ENCODE measurements around the gene ADGRF4. TPM values are rescaled to one million over a fixed set of nuclear protein-coding genes. Genes with fewer than 3 reads are reported as not detected.
A peak's percentile ranks its signal among the peaks of the same experiment; 100 is the strongest.

ADGRF4 gene
- total RNA-seq (not detected), total RNA-seq (0 to 0.09 (median 0) reads per million in 29 experiments)
- total RNA-seq (2013), result not detected

- Mint-ChIP-seq H3K27ac (no peak within 1 kb of the TSS), H3K4me1 (no peaks in the 10 kb centered on the region), H3K27me3 (peaks cover 1 to 4% of the 10 kb centered on the region in 2 donors), H3K9me3 (no peaks in the 10 kb centered on the region), H3K36me3 (no peaks in the 10 kb centered on the region), H3K4me3 (no peak within 1 kb of the TSS)
- DNase-seq (no peak), ATAC-seq (replicated peaks in 1 of 4) (no peak)
- no peaks in the 10 kb centered on the region for H3K9me3 ChIP-seq
- no peak within 1 kb of the TSS for H3K27ac ChIP-seq (ENCODE audit: low read length)
- H3K36me3 ChIP-seq (ENCODE audit: control insufficient read depth in 2 of 2, extremely low read depth in 1 of 2, insufficient read depth in 1 of 2, low read length in 1 of 2), result no peaks in the 10 kb centered on the region
- H3K4me1 ChIP-seq (ENCODE audit: control insufficient read depth in 1 of 2, extremely low read depth in 1 of 2, insufficient read depth in 2 of 2, low read length in 2 of 2), result no peaks in the 10 kb centered on the region
- POLR2A ChIA-PET, result no interaction called here
- peaks cover 0 to 2% of the 10 kb centered on the region in 2 experiments for H3K27me3 ChIP-seq (replicated peaks in 1 of 2; ENCODE audit: control insufficient read depth in 2 of 2, extremely low read depth in 1 of 2, insufficient read depth in 2 of 2, low read length in 1 of 2)
- no peak within 1 kb of the TSS for H3K4me3 ChIP-seq (ENCODE audit: control insufficient read depth in 1 of 2, extremely low read depth in 1 of 2, low read length in 1 of 2)
- CTCF ChIA-PET, result no interaction called here
- 80% methylated on average over 5 of the region's 5 CpGs for WGBS (ENCODE audit: insufficient coverage)
These were observed at the start of gene ADGRF4 for GRCh38 chr6:47698342-47698787. Gene ADGRF4 (plus strand): TSS chr6:47698580. CDS start chr6:47707246, 8,666 bp downstream.

- Histone ChIP-seq H3K27me3 (replicated peaks in 1 of 2; ENCODE audit: control insufficient read depth in 2 of 2, extremely low read depth in 1 of 2, insufficient read depth in 2 of 2, low read length in 1 of 2) (no peaks in the 10 kb centered on the region), H3K36me3 (ENCODE audit: control insufficient read depth in 2 of 2, extremely low read depth in 1 of 2, insufficient read depth in 1 of 2, low read length in 1 of 2) (no peaks in the 10 kb centered on the region), H3K4me3 (ENCODE audit: control insufficient read depth in 1 of 2, extremely low read depth in 1 of 2, low read length in 1 of 2) (no peak overlapping the region), H3K9me3 (no peaks in the 10 kb centered on the region), H3K4me1 (ENCODE audit: control insufficient read depth in 1 of 2, extremely low read depth in 1 of 2, insufficient read depth in 2 of 2, low read length in 2 of 2) (peaks cover 0 to 12% of the 10 kb centered on the region in 2 experiments), H3K27ac (ENCODE audit: low read length) (no peak overlapping the region)
- Mint-ChIP-seq H3K4me3 (no peak overlapping the region), H3K9me3 (no peaks in the 10 kb centered on the region), H3K36me3 (no peaks in the 10 kb centered on the region), H3K27me3 (no peaks in the 10 kb centered on the region), H3K4me1 (no peaks in the 10 kb centered on the region), H3K27ac (no peak overlapping the region)
- CTCF ChIA-PET, result interaction anchor here in 1 of 2 donors (0.5 kb wide), 1 partner anchor 100 kb away, joined by 4 read pairs; no protein-coding TSS in a partner anchor
- DNase-seq (no peak), ATAC-seq (replicated peaks in 1 of 4) (no peak)
- WGBS (ENCODE audit: insufficient coverage), result 85% methylated on average over 2 of the region's 3 CpGs
- POLR2A ChIA-PET, result no interaction called here
These were observed 47.6 kb upstream of the ADGRF4 start for GRCh38 chr6:47650553-47651432.

DNA sequence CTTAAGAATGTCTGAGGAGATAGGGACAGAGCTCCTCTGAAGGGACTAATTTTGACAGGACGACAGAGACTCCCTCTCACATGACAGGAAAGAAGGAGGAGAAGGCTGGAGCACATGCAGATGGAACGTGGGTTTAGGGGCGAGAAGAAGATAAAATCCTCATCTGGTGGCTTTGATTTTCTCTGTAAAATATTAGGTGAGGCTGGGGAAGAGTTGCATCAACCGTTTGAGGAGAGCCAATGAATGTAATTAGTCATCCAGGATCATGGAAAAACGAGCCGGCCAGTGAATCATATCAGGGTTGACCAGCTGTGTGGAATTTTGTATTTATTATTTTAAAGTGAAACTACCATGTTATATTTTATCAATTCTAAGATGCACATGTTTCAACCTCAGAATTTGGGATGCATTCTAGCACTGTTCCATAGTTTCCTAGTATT is 46.9 kb upstream of the ADGRF4 start:
- H3K4me1 Mint-ChIP-seq, result no peaks in the 10 kb centered on the region
- no peaks in the 10 kb centered on the region for H3K9me3 ChIP-seq
- no peak overlapping the region for H3K4me3 Mint-ChIP-seq
- ChIA-PET CTCF (no interaction called here), POLR2A (no interaction called here)
- peaks cover 0 to 4% of the 10 kb centered on the region in 2 experiments for H3K27me3 ChIP-seq (replicated peaks in 1 of 2; ENCODE audit: control insufficient read depth in 2 of 2, extremely low read depth in 1 of 2, insufficient read depth in 2 of 2, low read length in 1 of 2)
- no peaks in the 10 kb centered on the region for H3K36me3 ChIP-seq (ENCODE audit: control insufficient read depth in 2 of 2, extremely low read depth in 1 of 2, insufficient read depth in 1 of 2, low read length in 1 of 2)
- no peak for ATAC-seq (replicated peaks in 1 of 4)
- 75% methylated on average over 3 of the region's 6 CpGs for WGBS (ENCODE audit: insufficient coverage)
- H3K27ac Mint-ChIP-seq, result no peak overlapping the region
- H3K27me3 Mint-ChIP-seq, result no peaks in the 10 kb centered on the region
- H3K4me1 ChIP-seq (ENCODE audit: control insufficient read depth in 1 of 2, extremely low read depth in 1 of 2, insufficient read depth in 2 of 2, low read length in 2 of 2), result peaks cover 0 to 12% of the 10 kb centered on the region in 2 experiments
- no peak overlapping the region for H3K27ac ChIP-seq (ENCODE audit: low read length)
- H3K36me3 Mint-ChIP-seq, result no peaks in the 10 kb centered on the region
- no peak for DNase-seq
- H3K9me3 Mint-ChIP-seq, result no peaks in the 10 kb centered on the region
- no peak overlapping the region for H3K4me3 ChIP-seq (ENCODE audit: control insufficient read depth in 1 of 2, extremely low read depth in 1 of 2, low read length in 1 of 2)

DNA sequence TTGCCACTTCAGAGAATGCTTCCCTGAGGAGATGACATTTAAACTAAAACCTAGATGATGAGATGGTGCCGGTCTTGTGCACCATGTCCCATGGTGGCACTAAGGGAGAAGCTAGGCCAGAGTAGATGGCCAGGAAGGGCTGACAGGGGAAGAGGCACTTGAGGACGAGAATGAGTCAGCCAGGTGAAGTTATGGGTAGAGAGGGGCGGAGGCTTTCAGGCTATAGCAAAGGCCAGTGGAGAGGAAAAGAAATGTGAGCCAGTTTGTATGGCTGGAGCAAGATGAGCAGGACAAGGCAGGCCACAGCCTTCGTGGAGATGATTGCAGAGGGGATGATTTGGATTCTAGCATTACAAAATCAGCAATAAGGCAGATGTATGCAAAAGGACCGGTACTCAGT is 44.7 kb upstream of the ADGRF4 start:
- Mint-ChIP-seq H3K27me3 (no peaks in the 10 kb centered on the region), H3K9me3 (no peaks in the 10 kb centered on the region), H3K27ac (no peak overlapping the region), H3K36me3 (no peaks in the 10 kb centered on the region), H3K4me3 (no peak overlapping the region), H3K4me1 (no peaks in the 10 kb centered on the region)
- Histone ChIP-seq H3K36me3 (ENCODE audit: control insufficient read depth in 2 of 2, extremely low read depth in 1 of 2, insufficient read depth in 1 of 2, low read length in 1 of 2) (no peaks in the 10 kb centered on the region), H3K27ac (ENCODE audit: low read length) (no peak overlapping the region), H3K27me3 (replicated peaks in 1 of 2; ENCODE audit: control insufficient read depth in 2 of 2, extremely low read depth in 1 of 2, insufficient read depth in 2 of 2, low read length in 1 of 2) (peaks cover 0 to 4% of the 10 kb centered on the region in 2 experiments), H3K4me3 (ENCODE audit: control insufficient read depth in 1 of 2, extremely low read depth in 1 of 2, low read length in 1 of 2) (no peak overlapping the region), H3K4me1 (ENCODE audit: control insufficient read depth in 1 of 2, extremely low read depth in 1 of 2, insufficient read depth in 2 of 2, low read length in 2 of 2) (peaks cover 0 to 12% of the 10 kb centered on the region in 2 experiments), H3K9me3 (no peaks in the 10 kb centered on the region)
- DNase-seq, result no peak
- CTCF ChIA-PET, result no interaction called here
- ATAC-seq (replicated peaks in 1 of 4), result no peak
- WGBS (ENCODE audit: insufficient coverage), result 75% methylated on average over 5 of the region's 5 CpGs
- POLR2A ChIA-PET, result interaction anchor here in 1 of 2 donors (0.5 kb wide), 1 partner anchor 165 kb away, joined by 4 read pairs; no protein-coding TSS in a partner anchor

DNA sequence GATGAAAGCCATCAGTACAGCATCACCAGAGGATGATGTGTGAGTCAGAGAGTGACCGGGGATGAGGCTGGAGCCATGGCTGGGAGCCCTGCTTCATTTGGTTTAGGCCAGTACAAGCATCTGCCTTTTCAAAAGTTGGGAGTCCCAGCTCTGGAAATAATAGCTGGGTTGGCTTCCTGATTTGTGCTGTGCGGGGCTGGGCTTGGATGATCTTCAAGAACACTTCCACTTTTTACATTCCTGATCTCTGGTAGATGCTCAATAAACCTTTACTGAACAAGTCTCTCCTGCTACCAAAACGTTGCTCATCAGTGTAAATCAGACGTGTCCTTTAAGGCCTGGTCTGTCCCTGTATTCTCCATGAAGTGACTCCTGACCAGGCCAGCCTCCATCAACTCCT is 44.1 kb upstream of the ADGRF4 start:
- Mint-ChIP-seq H3K27me3 (no peaks in the 10 kb centered on the region), H3K36me3 (no peaks in the 10 kb centered on the region), H3K4me3 (no peak overlapping the region), H3K27ac (no peak overlapping the region), H3K4me1 (no peaks in the 10 kb centered on the region), H3K9me3 (no peaks in the 10 kb centered on the region)
- Histone ChIP-seq H3K27me3 (replicated peaks in 1 of 2; ENCODE audit: control insufficient read depth in 2 of 2, extremely low read depth in 1 of 2, insufficient read depth in 2 of 2, low read length in 1 of 2) (peaks cover 0 to 4% of the 10 kb centered on the region in 2 experiments), H3K27ac (ENCODE audit: low read length) (no peak overlapping the region), H3K4me3 (ENCODE audit: control insufficient read depth in 1 of 2, extremely low read depth in 1 of 2, low read length in 1 of 2) (no peak overlapping the region), H3K4me1 (ENCODE audit: control insufficient read depth in 1 of 2, extremely low read depth in 1 of 2, insufficient read depth in 2 of 2, low read length in 2 of 2) (peaks cover 0 to 12% of the 10 kb centered on the region in 2 experiments), H3K36me3 (ENCODE audit: control insufficient read depth in 2 of 2, extremely low read depth in 1 of 2, insufficient read depth in 1 of 2, low read length in 1 of 2) (no peaks in the 10 kb centered on the region), H3K9me3 (no peaks in the 10 kb centered on the region)
- WGBS (ENCODE audit: insufficient coverage), result 90% methylated on average over 2 of the region's 4 CpGs
- ChIA-PET POLR2A (no interaction called here), CTCF (no interaction called here)
- ATAC-seq (replicated peaks in 1 of 4), result no peak
- no peak for DNase-seq

GRCh38 chr6:47655719-47656595 is 42.4 kb upstream of the ADGRF4 start:
- H3K27ac Mint-ChIP-seq, result no peak overlapping the region
- CTCF ChIA-PET, result interaction anchor here in 1 of 2 donors (1.4 kb wide), 1 partner anchor 24 kb away, joined by 3 read pairs; no protein-coding TSS in a partner anchor

More at GRCh38 chr6:47655719-47656595, 42.4 kb upstream of the ADGRF4 start:
- no peaks in the 10 kb centered on the region for H3K4me1 Mint-ChIP-seq
- POLR2A ChIA-PET, result no interaction called here
- WGBS (ENCODE audit: insufficient coverage), result 28% methylated on average over 3 of the region's 7 CpGs
- H3K4me3 Mint-ChIP-seq, result no peak overlapping the region
- H3K27me3 Mint-ChIP-seq, result no peaks in the 10 kb centered on the region
- peak in 4 of 35 experiments; percentile 1 to 9 (median 4) for DNase-seq
- Histone ChIP-seq H3K4me3 (ENCODE audit: control insufficient read depth in 1 of 2, extremely low read depth in 1 of 2, low read length in 1 of 2) (no peak overlapping the region), H3K27ac (ENCODE audit: low read length) (no peak overlapping the region), H3K9me3 (no peaks in the 10 kb centered on the region), H3K36me3 (ENCODE audit: control insufficient read depth in 2 of 2, extremely low read depth in 1 of 2, insufficient read depth in 1 of 2, low read length in 1 of 2) (no peaks in the 10 kb centered on the region), H3K4me1 (ENCODE audit: control insufficient read depth in 1 of 2, extremely low read depth in 1 of 2, insufficient read depth in 2 of 2, low read length in 2 of 2) (peaks cover 0 to 6% of the 10 kb centered on the region in 2 experiments), H3K27me3 (replicated peaks in 1 of 2; ENCODE audit: control insufficient read depth in 2 of 2, extremely low read depth in 1 of 2, insufficient read depth in 2 of 2, low read length in 1 of 2) (peaks cover 0 to 4% of the 10 kb centered on the region in 2 experiments)
- no peaks in the 10 kb centered on the region for H3K9me3 Mint-ChIP-seq
- ATAC-seq (replicated peaks in 1 of 4), result peak in 3 of 4 experiments; percentile 23 to 73 (median 57)
- H3K36me3 Mint-ChIP-seq, result no peaks in the 10 kb centered on the region
